Left colon (tissue), 2 donors: ENCODE results near the gene NABP1. TPM values are rescaled to one million over a fixed set of nuclear protein-coding genes. Genes with fewer than 3 reads are reported as not detected.
A peak's percentile ranks its signal among the peaks of the same experiment; 100 is the strongest.

ENCODE experiments used
- ATAC-seq: fragments of 200-7000 bp; cut with Tn5 transposase; one replicate; pipeline ENCODE4 v1.9.1; 2020; ENCODE audit warnings: mild to moderate bottlenecking, moderate library complexity
- DNase-seq, 2 donors: peaks; one replicate each; pipeline ENCODE4 v3.0.0-alpha.2; 2020
- intact Hi-C, 2 donors: fragments of 100-400 bp; cut with DNase I in 1 of 2; cut with micrococcal nuclease in 1 of 2; formaldehyde crosslinking; loops; one replicate each; pipeline versions ENCODE4 v1.11.2 to v1.14.0; 2022; cut with DNase I, micrococcal nuclease
- total RNA-seq, 2 donors: library from RNA; stranded (reverse); fragmentation: NEBNext Ultra II Directional; extraction: Animal tissue kit (Norgen Biotek cat#: 25700); gene quantifications; one replicate each; pipeline ENCODE4 v1.2.1, GENCODE V29; 2021
- donor health status: DM: no; HTN: no; CAD: no.
- donor health status: DM: yes; HTN: yes; CAD: no.

The NABP1 gene
- total RNA-seq, 2 donors from 2014 or later, result 19.0 to 28.0 TPM

- DNase-seq (peak; percentile 27 to 47), ATAC-seq (peak; percentile 19)
- intact Hi-C loops, result no loop called here
These were observed 18.1 kb downstream of the NABP1 start for GRCh38 chr2:191696001-191696400.

GRCh38 chr2:191696966-191697365 is 19.0 kb downstream of the NABP1 start:
- intact Hi-C loops, result no loop called here
- ATAC-seq, result no peak
- no peak for DNase-seq

GRCh38 chr2:191697870-191698269 is 19.9 kb downstream of the NABP1 start:
- no peak for ATAC-seq
- intact Hi-C loops, result no loop called here
- DNase-seq, result no peak

- no peak for ATAC-seq
- intact Hi-C loops, result no loop called here
- DNase-seq, result no peak
These were observed 21.5 kb downstream of the NABP1 start for GRCh38 chr2:191699341-191699945.

GRCh38 chr2:191701029-191701428 is 23.1 kb downstream of the NABP1 start:
- DNase-seq (no peak), ATAC-seq (no peak)
- intact Hi-C loops, result no loop called here

- no peak for ATAC-seq
- intact Hi-C loops, result no loop called here
- no peak for DNase-seq
These were observed 23.8 kb downstream of the NABP1 start for GRCh38 chr2:191701696-191702095.

GRCh38 chr2:191703079-191703725 is 25.3 kb downstream of the NABP1 start:
- intact Hi-C loops, result no loop called here
- ATAC-seq, result no peak
- no peak for DNase-seq

- intact Hi-C loops, result no loop called here
- no peak for DNase-seq
- no peak for ATAC-seq
These were observed 27.1 kb downstream of the NABP1 start for GRCh38 chr2:191705084-191705483.

- DNase-seq (no peak), ATAC-seq (no peak)
- intact Hi-C loops, result no loop called here
These were observed 27.8 kb downstream of the NABP1 start for GRCh38 chr2:191705701-191706100.

- ATAC-seq, result no peak
- intact Hi-C loops, result no loop called here
These were observed 28.9 kb downstream of the NABP1 start for GRCh38 chr2:191706791-191707190.

GRCh38 chr2:191707542-191707941 is 29.6 kb downstream of the NABP1 start:
- no peak for DNase-seq
- intact Hi-C loops, result no loop called here
- no peak for ATAC-seq

More at GRCh38 chr2:191706791-191707190, 28.9 kb downstream of the NABP1 start:
- DNase-seq, result no peak

- intact Hi-C loops, result no loop called here
- ATAC-seq (no peak), DNase-seq (no peak)
These were observed 32.5 kb downstream of the NABP1 start for GRCh38 chr2:191710411-191710900.

- no peak for ATAC-seq
- DNase-seq, result no peak
- intact Hi-C loops, result no loop called here
These were observed 33.7 kb downstream of the NABP1 start for GRCh38 chr2:191711621-191712020.

GRCh38 chr2:191713837-191714236 is 35.9 kb downstream of the NABP1 start:
- DNase-seq, result no peak
- ATAC-seq, result peak; percentile 41

GRCh38 chr2:191714925-191715324 is 37.0 kb downstream of the NABP1 start:
- ATAC-seq (no peak), DNase-seq (no peak)
- intact Hi-C loops, result no loop called here

More at GRCh38 chr2:191713837-191714236, 35.9 kb downstream of the NABP1 start:
- intact Hi-C loops, result no loop called here

GRCh38 chr2:191715471-191715870 is 37.5 kb downstream of the NABP1 start:
- ATAC-seq, result no peak
- intact Hi-C loops, result no loop called here
- no peak for DNase-seq

GRCh38 chr2:191719261-191719660 is 41.3 kb downstream of the NABP1 start:
- ATAC-seq, result no peak
- DNase-seq, result no peak
- intact Hi-C loops, result no loop called here

GRCh38 chr2:191719938-191720337 is 42.0 kb downstream of the NABP1 start:
- intact Hi-C loops, result no loop called here

GRCh38 chr2:191721331-191721730 is 43.4 kb downstream of the NABP1 start:
- no peak for DNase-seq
- intact Hi-C loops, result no loop called here
- ATAC-seq, result no peak

More at GRCh38 chr2:191719938-191720337, 42.0 kb downstream of the NABP1 start:
- ATAC-seq, result no peak
- DNase-seq, result no peak

- DNase-seq (no peak), ATAC-seq (no peak)
- intact Hi-C loops, result no loop called here
These were observed 46.1 kb downstream of the NABP1 start for GRCh38 chr2:191724015-191724414.
